NCI-H345 treated with DMSO at 0.1 percent for 48 hours (cell line): Measurements from ENCODE around the gene MED4.

Experiments used
- DNase-seq: peaks from one replicate; lab custom pipeline; 2025; ENCODE audit not compliant: unreplicated experiment; lab: John Stamatoyannopoulos, UW

Gene MED4

GRCh38 chr13:48094781-48095502 lies at the start of gene MED4:
Gene MED4 (minus strand): TSS chr13:48095104. CDS start chr13:48095078, 26 bp downstream.
- DNase-seq: peak; percentile 72

GRCh38 chr13:48144413-48145035 lies 49.6 kb upstream of the MED4 start:
- no peak for DNase-seq

DNA sequence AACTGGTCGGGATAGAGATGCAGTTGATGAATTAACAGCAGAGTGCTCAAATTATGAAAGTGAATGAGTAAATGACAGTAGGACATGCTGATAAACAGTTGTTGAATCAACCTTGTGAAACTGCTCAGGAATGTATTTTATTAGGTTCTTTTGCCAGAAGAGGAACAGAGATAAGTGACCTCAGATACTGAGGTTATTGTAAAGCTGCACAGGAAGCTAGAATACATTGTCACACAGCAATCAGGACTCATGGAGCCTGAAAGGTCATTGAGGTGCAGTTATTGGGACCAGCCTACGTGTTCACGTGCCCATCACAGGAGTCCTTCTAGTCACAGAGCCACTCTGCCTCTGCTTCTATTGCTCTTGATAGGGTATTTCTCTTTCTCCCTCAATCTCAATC lies 47.5 kb upstream of the MED4 start:
- no peak for DNase-seq

- no peak for DNase-seq
Observed at GRCh38 chr13:48138270-48138669, 43.4 kb upstream of the MED4 start.

- no peak for DNase-seq
Observed at GRCh38 chr13:48132961-48133360, 38.1 kb upstream of the MED4 start.

- no peak for DNase-seq
Observed at GRCh38 chr13:48131533-48131932, 36.6 kb upstream of the MED4 start.

- DNase-seq: peak; percentile 54
Observed at GRCh38 chr13:48126944-48127830, 32.3 kb upstream of the MED4 start.

- no peak for DNase-seq
Observed at GRCh38 chr13:48125794-48126228, 30.9 kb upstream of the MED4 start.

- peak; percentile 5 for DNase-seq
Observed at GRCh38 chr13:48123812-48124211, 28.9 kb upstream of the MED4 start.

DNA sequence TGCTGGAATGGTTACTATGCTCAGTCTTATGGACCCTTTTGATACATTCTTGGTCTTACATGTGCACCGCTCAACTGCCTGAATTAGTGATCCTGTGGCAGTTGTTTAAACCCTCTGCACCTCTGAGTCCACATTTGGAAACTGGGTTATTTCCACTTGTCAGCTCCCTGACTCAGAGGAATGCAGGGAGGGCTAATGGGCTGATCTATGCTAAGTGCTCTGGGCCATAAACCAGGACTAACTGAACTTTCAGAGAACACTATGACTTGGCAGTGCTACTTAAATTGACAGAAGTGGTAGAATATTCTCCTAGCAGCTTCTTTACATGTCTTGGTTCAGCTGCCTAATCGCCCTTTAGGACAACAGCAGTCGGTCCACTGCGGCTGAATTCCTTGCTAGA lies 26.8 kb upstream of the MED4 start:
- no peak for DNase-seq

DNA sequence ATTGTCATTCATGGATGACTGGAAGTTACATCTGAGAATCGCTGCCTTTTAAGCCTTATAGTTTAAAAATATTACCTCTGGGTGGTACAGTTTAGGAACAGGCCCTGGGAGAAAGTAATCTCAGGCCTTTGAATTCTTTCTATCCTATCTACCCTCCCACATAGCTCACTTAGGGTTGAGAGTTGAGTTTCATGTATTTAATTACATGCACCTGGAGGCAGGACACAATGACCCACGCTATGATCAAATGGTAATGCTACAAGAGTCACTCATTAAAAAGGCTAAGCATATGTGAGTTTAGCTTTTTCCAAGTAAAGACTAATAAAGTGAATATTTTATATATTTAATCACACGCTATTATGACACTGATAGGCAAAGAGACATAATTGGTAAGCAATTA lies 25.3 kb upstream of the MED4 start:
- no peak for DNase-seq

DNA sequence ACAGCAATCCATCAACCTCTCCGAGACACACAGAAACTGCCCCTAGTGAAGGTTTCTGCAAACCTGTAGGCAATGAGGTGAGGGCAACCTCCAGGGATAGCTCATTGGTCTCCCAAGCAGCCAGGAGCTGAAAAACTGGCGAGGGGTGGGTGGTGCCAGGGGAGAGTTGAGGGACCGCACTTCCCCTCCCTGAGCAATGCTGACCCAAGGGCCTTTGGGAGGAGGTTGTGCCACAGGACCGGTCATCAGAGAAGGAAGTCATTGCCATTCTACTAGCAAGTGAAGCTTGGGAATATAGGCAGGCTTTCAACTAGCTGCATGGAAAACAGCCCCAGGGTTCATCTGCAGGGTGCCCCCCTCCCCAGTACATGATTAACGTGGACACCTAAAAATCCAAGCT lies 23.1 kb upstream of the MED4 start:
- DNase-seq: no peak

GRCh38 chr13:48116808-48117207 lies 21.9 kb upstream of the MED4 start:
- DNase-seq: no peak

GRCh38 chr13:48113756-48114130 lies 18.8 kb upstream of the MED4 start:
- no peak for DNase-seq

GRCh38 chr13:48112896-48113755 lies 18.2 kb upstream of the MED4 start:
- no peak for DNase-seq

- no peak for DNase-seq
Observed at GRCh38 chr13:48110931-48111721, 16.2 kb upstream of the MED4 start.

GRCh38 chr13:48110132-48110868 lies 15.4 kb upstream of the MED4 start:
- DNase-seq: no peak

- no peak for DNase-seq
Observed at GRCh38 chr13:48108106-48108505, 13.2 kb upstream of the MED4 start.

- DNase-seq: no peak
Observed at GRCh38 chr13:48097793-48098192, 2.9 kb upstream of the MED4 start.
